SJCRH30 (cell line): Measurements from ENCODE around the gene GJB5. TPM values are rescaled to one million over a fixed set of nuclear protein-coding genes. Genes with fewer than 3 reads are reported as not detected.
"Not testable (repeated sequence)": the region's sequence is repeated elsewhere in the genome, so short reads cannot be mapped to it uniquely, and the experiment has no call there.

Source experiments
- DNase-seq, 2 experiments: peaks; one replicate each; pipeline ENCODE4 v3.0.0-alpha.2; 2015 to 2020
- H3K27ac ChIP-seq: fragments of 250-450 bp; sonication (Bioruptor Pico); 2 replicates; pipeline ENCODE4 v1.5.1; 2020; ENCODE audit warnings: mild to moderate bottlenecking, moderate library complexity
- H3K27me3 ChIP-seq: fragments of 250-450 bp; sonication (Bioruptor Pico); 2 replicates; pipeline ENCODE4 v1.5.1; 2020; ENCODE audit warnings: mild to moderate bottlenecking, moderate library complexity
- H3K36me3 ChIP-seq: fragments of 250-450 bp; sonication (Bioruptor Pico); 2 replicates; pipeline ENCODE4 v1.5.1; 2020; ENCODE audit warnings: mild to moderate bottlenecking, moderate library complexity
- H3K4me1 ChIP-seq: fragments of 250-450 bp; sonication (Bioruptor Pico); 2 replicates; pipeline ENCODE4 v1.5.1; 2020; ENCODE audit warnings: mild to moderate bottlenecking, moderate library complexity
- H3K4me3 ChIP-seq: fragments of 250-450 bp; sonication (Bioruptor Pico); 2 replicates; pipeline ENCODE4 v1.5.1; 2020; ENCODE audit warnings: mild to moderate bottlenecking, moderate library complexity
- H3K9me3 ChIP-seq: fragments of 250-450 bp; sonication (Bioruptor Pico); replicated peaks from 2 replicates; pipeline ENCODE4 v1.5.1; 2020; ENCODE audit warnings: mild to moderate bottlenecking, moderate library complexity
- total RNA-seq: library from RNA; depleted of rRNA; stranded (reverse); fragments of >200 nt; shearing (Covaris generic); gene quantifications from 2 replicates; pipeline ENCODE4 v1.2.3, GENCODE V29; 2014; rRNA removed

The GJB5 gene
- total RNA-seq = not detected in 2 replicates

DNA sequence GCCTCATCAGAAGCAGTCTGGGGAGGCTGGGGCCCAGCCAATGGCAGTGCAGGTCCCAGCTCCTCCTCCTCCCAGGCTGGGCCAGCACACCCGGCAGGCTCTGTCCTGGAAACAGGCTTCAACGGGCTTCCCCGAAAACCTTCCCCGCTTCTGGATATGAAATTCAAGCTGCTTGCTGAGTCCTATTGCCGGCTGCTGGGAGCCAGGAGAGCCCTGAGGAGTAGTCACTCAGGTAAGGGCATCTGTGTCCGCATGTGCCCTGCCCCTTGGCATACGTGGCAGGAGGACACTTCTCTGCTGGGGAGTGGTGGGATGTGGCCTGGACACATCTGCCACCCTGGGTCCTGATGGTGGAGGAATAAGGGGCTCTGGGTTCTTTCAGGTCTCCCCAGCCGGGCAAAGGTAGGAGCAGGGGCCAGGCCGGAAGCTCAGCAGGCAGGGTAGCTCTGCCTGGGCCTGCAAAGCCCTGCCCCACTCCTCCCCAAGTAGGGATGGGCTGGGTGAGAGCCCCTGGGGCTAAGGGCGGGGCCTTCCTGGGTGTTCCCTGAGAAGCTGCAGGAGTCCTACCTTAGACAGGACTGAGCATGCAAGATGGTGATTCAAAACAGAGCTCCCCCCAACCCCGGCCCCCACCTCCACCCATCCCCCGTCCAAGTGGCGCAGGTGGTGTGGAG lies at the start of gene GJB5:
GJB5 (plus strand) TSS at position 84 of the 674 bp plus-strand sequence. CDS start 2,284 bp downstream, outside the sequence.
- Histone ChIP-seq H3K36me3 (no peaks in the 10 kb centered on the region), H3K4me3 (no peak within 1 kb of the TSS), H3K27ac (no peak within 1 kb of the TSS), H3K4me1 (no peaks in the 10 kb centered on the region), H3K9me3 (no peaks in the 10 kb centered on the region), H3K27me3 (peaks cover 4% of the 10 kb centered on the region; the same call in 1 of the 2 replicates)
- no peak for DNase-seq

DNA sequence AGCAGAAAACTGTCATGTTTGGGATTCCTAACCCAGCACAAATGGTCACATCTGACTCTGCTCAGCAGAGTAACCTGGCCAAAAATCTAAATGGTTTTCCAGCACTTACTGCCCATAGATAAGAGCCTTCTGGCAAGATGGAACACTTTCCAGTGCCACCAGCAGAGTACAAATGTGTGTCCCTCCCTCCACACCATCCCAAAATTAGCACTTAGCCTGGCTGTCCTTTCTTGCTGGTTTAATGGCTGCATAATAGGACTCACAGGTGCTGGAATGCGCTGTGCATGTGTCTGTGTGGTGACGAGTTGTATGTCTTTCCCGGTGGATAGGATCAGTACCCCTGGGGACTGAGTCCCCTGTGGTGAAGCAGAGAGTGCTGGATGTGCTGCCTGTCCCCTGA lies 49.8 kb upstream of the GJB5 start:
- peaks cover 26% of the 10 kb centered on the region for H3K27me3 ChIP-seq

DNA sequence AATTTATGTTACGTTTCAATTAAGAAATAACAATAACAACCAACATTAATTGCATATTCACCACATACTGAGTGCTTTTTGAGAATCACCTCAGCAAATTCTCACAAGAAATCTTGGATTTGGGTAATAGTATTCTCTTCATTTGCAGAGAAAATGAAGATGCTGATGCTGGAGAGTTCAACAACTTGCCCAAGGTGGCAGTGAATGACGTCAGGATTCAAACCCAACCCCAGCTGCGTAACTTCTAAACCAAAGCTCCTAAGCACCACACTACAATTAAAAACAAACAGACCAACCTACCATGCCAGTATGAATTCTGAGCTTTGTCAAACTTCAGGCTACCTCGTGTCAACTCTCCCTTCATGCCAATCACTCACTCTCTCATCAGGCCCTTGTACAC lies 46.7 kb upstream of the GJB5 start:
- Histone ChIP-seq H3K4me3 (no peak overlapping the region), H3K27me3 (peaks cover 26% of the 10 kb centered on the region), H3K9me3 (no peaks in the 10 kb centered on the region), H3K27ac (no peak overlapping the region), H3K36me3 (no peaks in the 10 kb centered on the region), H3K4me1 (no peaks in the 10 kb centered on the region)
- DNase-seq = no peak

More for the DNA sequence above, 49.8 kb upstream of the GJB5 start:
- H3K4me3 ChIP-seq = no peak overlapping the region
- H3K36me3 ChIP-seq = no peaks in the 10 kb centered on the region
- H3K27ac ChIP-seq = no peak overlapping the region
- DNase-seq = no peak
- no peaks in the 10 kb centered on the region for H3K9me3 ChIP-seq
- H3K4me1 ChIP-seq = no peaks in the 10 kb centered on the region

DNA sequence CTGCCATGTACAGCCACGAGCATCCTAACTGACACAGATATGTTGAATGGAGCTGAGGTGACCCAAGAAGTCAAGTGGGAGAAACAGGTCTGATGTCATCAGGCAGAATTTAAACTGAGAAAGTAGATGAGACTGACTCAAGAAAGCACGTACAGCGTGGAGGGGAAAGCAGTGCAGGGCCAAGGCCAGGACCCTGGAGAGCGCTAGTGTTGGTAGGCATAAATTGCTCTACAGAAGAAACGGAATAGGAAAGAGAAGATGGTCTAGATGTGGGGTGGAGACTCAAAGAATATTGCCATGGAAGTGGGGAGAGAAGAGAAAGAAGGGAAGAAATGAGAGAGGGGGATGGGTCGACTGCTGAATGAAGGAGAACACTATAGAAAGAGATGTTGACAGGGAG lies 45.3 kb upstream of the GJB5 start:
- no peak overlapping the region for H3K4me3 ChIP-seq
- H3K27me3 ChIP-seq = peaks cover 18% of the 10 kb centered on the region; the same call in 1 of the 2 replicates
- H3K9me3 ChIP-seq = no peaks in the 10 kb centered on the region
- no peaks in the 10 kb centered on the region for H3K4me1 ChIP-seq
- H3K27ac ChIP-seq = no peak overlapping the region
- DNase-seq = peak; percentile 21 to 22
- no peaks in the 10 kb centered on the region for H3K36me3 ChIP-seq

DNA sequence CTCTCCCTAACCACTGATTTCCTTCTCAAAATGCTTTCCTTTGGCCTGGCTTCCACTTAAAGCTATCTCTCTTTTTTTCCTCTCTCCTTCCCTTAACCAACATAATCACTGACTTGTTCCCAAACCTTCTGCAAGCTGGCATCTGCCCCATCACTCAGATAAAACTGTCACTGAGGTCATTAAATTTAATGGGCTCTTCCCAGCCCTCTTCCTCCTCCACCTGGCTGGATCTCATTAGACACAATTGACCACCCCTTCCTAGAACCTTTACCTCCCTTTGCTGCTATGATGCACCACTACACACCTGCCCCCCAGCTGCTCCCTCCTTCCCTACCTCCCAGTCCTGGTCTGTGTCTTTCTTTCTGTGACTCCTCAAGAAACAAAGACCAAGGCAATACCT lies 44.0 kb upstream of the GJB5 start:
- H3K9me3 ChIP-seq = no peaks in the 10 kb centered on the region
- H3K4me1 ChIP-seq = no peaks in the 10 kb centered on the region
- H3K27ac ChIP-seq = no peak overlapping the region
- no peaks in the 10 kb centered on the region for H3K36me3 ChIP-seq
- peaks cover 10% of the 10 kb centered on the region; the same call in 1 of the 2 replicates for H3K27me3 ChIP-seq
- no peak for DNase-seq
- no peak overlapping the region for H3K4me3 ChIP-seq

DNA sequence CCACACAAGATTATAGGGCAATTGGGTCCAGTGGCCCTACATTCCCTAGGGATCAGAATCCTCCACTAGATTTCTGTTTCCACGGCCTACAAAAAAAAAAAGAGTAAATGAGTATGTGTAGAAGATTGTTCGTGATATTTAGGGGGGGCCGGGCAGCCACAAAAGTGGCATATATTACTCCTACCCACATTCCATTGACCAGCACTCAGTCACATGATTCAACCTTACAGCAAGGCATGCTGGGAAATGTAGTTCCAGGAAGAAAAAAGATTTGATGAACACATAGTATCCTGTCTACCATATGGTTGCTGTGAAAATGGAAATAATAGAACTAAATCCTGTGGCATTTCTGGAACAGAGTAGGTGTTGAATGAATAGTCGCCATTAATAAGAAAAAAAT lies 43.4 kb upstream of the GJB5 start:
- no peaks in the 10 kb centered on the region for H3K4me1 ChIP-seq
- no peak overlapping the region for H3K4me3 ChIP-seq
- no peak overlapping the region for H3K27ac ChIP-seq
- 0 out of 2 replicates have a peak, but pooled peaks cover 6% of the 10 kb centered on the region for H3K27me3 ChIP-seq
- peak in 1 of 2 experiments; percentile 19 for DNase-seq
- H3K36me3 ChIP-seq = no peaks in the 10 kb centered on the region
- H3K9me3 ChIP-seq = no peaks in the 10 kb centered on the region

DNA sequence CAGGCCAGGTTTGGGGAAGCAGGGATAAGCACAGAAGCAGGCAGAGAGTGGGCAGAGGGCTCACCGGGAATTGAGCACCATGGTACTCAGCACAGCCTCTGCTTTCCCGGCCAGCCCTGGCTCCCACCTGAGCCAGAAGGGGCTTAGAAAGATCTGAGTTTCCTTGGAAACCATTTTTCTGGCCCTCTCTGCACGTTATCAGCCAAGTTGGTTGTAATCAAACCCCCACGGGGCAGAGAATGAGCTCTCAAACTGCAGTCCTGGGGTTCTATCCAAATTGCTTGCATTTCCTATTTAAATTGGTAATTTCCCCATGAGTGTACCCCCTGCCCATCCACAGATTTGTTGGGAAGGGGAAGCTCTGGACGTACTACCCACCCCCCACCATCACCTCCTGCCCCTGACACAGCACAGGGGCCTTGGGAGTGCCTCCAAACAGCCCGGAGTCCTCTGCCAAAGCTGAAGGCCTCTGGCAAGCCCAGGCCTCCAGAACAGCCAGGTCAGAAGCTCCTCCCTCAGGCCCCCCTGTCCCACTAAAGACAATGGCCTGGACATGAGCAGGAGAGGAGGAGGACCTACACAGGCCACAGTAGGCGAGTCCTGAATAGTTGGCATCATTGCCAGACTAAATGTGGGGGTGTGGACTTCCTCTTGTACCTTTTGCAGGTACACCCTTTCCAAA lies 42.7 kb upstream of the GJB5 start:
- DNase-seq = no peak
- Histone ChIP-seq H3K36me3 (no peaks in the 10 kb centered on the region), H3K4me1 (no peaks in the 10 kb centered on the region), H3K4me3 (no peak overlapping the region), H3K27me3 (0 out of 2 replicates have a peak, but pooled peaks cover 6% of the 10 kb centered on the region), H3K27ac (no peak overlapping the region), H3K9me3 (no peaks in the 10 kb centered on the region)

DNA sequence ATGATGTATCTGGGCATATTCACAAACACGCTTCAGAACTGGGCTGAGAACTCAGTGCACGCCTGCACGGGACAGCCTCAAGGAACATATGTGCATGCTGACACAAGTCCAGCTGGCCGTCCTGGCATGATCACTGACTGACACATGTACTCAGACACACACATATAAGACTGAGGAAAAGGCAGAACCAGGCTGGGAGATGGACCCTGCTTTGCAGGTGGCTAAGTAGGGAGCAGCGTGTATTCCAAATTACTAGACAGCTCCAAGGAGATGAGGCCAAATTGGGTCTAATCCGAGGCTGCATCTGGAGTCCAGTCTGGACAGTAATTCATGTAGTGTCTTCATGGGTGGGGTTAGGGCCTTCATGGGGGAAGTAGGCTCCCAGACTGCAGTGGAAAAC lies 41.4 kb upstream of the GJB5 start:
- H3K36me3 ChIP-seq = no peaks in the 10 kb centered on the region
- DNase-seq = no peak
- H3K27ac ChIP-seq = no peak overlapping the region
- H3K27me3 ChIP-seq = 0 out of 2 replicates have a peak, but pooled peaks cover under 1% of the 10 kb centered on the region
- no peaks in the 10 kb centered on the region; the same call in 1 of the 2 replicates for H3K9me3 ChIP-seq
- H3K4me3 ChIP-seq = no peak overlapping the region
- H3K4me1 ChIP-seq = no peaks in the 10 kb centered on the region

DNA sequence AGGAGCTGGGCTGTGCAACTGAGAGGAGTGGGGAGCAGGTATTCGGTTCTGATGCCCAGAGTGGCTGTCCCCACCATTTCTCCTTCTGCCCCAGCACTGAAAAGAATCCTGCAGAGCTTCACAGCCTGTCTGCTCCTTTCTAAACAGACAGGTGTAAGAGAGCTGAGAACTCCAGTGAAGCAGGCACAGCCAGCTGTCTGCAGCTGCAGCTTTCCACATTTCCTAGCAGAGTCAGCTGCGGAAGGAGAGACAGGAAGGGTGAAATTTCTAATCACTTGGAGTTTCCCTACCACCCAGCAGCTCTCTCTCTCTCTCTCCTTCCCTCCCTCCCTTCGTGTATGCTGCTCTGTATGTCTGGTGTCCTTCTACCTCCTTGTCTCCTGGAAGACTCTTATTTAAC lies 40.5 kb upstream of the GJB5 start:
- Histone ChIP-seq H3K36me3 (no peaks in the 10 kb centered on the region), H3K9me3 (no peaks in the 10 kb centered on the region; the same call in 1 of the 2 replicates), H3K27me3 (no peaks in the 10 kb centered on the region), H3K27ac (no peak overlapping the region), H3K4me3 (no peak overlapping the region), H3K4me1 (no peaks in the 10 kb centered on the region)
- no peak for DNase-seq

DNA sequence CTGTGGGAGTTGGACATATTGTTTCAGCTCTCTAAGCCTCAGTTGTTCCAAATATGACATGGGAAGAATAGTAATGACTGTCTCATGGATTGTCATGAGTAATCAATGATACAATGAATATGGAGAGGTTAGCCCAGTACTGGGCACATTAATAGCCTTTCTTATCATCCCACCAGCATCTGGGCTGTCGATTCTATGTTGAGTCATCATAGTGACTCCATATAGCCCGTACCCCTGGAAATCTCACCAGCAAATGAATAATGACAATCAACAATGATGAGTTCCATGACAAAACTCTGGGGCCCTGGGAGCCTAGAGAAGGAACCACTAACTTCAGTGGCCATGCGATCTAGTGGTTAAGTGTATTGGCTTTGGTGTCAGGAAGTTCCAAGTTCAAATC lies 39.7 kb upstream of the GJB5 start:
- no peak overlapping the region for H3K27ac ChIP-seq
- no peaks in the 10 kb centered on the region; the same call in 1 of the 2 replicates for H3K9me3 ChIP-seq
- H3K4me3 ChIP-seq = no peak overlapping the region
- no peaks in the 10 kb centered on the region for H3K27me3 ChIP-seq
- DNase-seq = no peak
- H3K4me1 ChIP-seq = no peaks in the 10 kb centered on the region
- no peaks in the 10 kb centered on the region for H3K36me3 ChIP-seq

DNA sequence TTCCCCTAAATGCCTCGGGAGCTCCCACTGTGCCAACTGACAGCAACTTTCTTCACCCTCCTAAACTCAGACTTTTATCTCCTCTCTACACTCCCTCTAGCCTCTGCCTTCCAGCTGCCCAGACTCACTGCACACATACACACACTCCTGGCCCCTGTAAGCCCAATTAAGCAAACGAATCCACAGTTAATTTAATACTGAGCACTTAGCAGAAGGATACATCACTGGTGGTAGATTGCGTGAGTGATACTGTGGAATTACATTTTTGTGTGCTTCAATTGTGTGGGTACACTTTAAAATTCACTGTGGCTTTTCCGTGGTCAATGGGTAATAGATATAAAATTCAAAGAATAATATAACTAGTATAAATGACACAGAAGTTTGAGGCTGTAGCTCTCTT lies 33.6 kb upstream of the GJB5 start:
- no peak for DNase-seq
- H3K4me1 ChIP-seq = no peaks in the 10 kb centered on the region
- no peak overlapping the region for H3K4me3 ChIP-seq
- peaks cover 4% of the 10 kb centered on the region; the same call in 1 of the 2 replicates for H3K27me3 ChIP-seq
- H3K27ac ChIP-seq = no peak overlapping the region
- no peaks in the 10 kb centered on the region; the same call in 1 of the 2 replicates for H3K9me3 ChIP-seq
- no peaks in the 10 kb centered on the region for H3K36me3 ChIP-seq

DNA sequence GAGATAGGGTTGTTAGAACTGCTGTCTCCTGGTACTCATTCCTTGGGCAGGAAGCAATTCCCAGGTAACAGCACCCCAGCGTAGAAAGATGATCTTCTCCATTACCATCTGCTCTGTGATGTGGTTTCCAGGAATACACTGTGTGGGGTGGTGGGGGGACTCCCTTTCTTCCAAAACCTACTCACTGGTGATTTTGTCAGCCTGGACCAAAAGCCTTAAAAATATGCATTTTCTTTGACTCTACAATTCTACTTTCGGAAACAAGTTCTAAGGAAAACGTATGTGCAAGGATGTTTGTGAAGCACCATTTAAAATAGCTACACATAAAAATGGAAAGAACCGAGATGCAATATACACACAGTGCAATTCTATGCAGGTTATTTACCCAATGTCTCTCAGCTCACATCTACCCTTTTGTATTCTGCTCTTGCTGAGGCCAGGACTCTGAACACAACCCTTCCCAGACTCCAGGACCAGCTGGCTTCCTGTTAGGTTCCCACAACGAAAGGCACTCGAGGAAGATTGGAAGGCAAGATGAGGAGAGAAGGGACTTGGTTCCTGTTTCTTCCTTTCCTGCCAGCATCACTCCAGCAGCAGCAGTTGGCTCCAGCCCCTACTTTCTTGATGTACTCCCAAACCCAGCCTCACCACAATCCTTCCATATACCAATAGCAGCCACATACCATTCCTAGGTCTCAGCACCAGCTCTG lies 33.0 kb upstream of the GJB5 start:
- H3K4me1 ChIP-seq = no peaks in the 10 kb centered on the region
- H3K9me3 ChIP-seq = no peaks in the 10 kb centered on the region; the same call in 1 of the 2 replicates
- H3K36me3 ChIP-seq = no peaks in the 10 kb centered on the region
- H3K4me3 ChIP-seq = no peak overlapping the region
- H3K27me3 ChIP-seq = peaks cover 4% of the 10 kb centered on the region; the same call in 1 of the 2 replicates
- H3K27ac ChIP-seq = no peak overlapping the region
- DNase-seq = no peak

DNA sequence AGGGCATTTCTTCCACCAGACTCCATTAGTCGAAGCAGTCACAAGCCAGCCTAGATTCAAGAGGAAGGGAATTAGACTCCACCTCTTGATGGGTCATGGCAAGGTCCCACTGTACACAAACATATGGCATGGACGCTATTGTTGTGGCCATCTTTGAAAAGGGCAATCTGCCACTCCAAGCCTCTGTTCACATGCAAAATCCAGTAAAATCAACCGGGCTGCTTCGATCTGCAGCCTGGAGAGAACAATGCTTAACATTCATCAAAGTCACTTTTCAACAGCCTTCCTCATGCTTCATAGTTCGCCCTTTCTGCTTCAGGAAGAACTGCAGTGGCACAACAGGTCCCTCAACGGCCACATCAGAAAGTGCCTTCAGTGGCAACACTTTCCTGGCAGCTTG lies 28.0 kb upstream of the GJB5 start:
- DNase-seq = no peak
- Histone ChIP-seq H3K4me3 (no peak overlapping the region), H3K27ac (no peak overlapping the region), H3K4me1 (no peaks in the 10 kb centered on the region), H3K9me3 (no peaks in the 10 kb centered on the region), H3K36me3 (no peaks in the 10 kb centered on the region), H3K27me3 (peaks cover 7% of the 10 kb centered on the region; the same call in 1 of the 2 replicates)

DNA sequence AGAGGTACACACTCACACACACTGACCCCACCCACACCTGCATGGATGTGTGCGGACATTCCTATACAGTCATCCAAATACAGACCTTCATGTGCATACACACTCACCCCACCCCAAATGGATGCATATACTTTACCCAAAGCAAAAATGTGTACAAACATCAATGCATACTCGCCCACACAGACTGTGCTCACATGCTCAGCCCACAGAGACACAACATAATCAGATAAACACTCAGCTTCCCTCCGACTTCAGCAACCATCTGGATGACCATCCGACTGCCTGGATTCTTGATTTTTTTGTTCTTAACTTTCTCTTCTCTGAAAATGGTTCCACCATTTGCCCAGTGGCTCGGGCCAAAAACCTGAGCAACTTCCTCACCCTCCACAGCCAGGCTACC lies 24.4 kb upstream of the GJB5 start:
- no peaks in the 10 kb centered on the region for H3K36me3 ChIP-seq
- H3K9me3 ChIP-seq = no peaks in the 10 kb centered on the region
- H3K27me3 ChIP-seq = peaks cover 7% of the 10 kb centered on the region
- H3K27ac ChIP-seq = no peak overlapping the region
- no peak overlapping the region for H3K4me3 ChIP-seq
- DNase-seq = no peak
- H3K4me1 ChIP-seq = no peaks in the 10 kb centered on the region

DNA sequence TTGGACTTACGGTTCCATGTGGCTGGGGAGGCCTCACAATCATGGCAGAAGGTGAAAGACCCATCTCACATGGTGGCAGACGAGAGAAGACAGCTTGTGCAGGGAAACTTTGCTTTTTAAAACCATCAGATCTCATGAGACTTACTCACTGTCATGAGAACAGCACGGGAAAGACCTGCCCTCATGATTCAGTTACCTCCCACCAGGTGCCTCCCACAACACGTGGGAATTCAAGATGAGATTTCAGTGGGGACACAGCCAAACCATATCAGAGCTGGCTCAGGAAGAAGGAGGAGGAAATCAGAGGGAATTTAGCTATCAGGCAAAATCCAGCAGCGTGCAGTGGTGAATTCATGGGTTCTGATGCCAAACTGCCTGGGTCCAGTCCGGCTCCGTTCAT lies 22.0 kb upstream of the GJB5 start:
- H3K27me3 ChIP-seq = peaks cover 17% of the 10 kb centered on the region
- not testable (repeated sequence) for H3K36me3 ChIP-seq, H3K9me3 ChIP-seq, DNase-seq, H3K4me1 ChIP-seq, H3K27ac ChIP-seq, H3K4me3 ChIP-seq
